Stimulated activated CD8-positive, alpha-beta memory T cell treated with anti-CD3 and anti-CD28 coated beads, Interleukin-7, amount 100 ng/mL, for 4 hours (primary cell): ENCODE results near the gene SSMEM1.
"Not testable (repeated sequence)": the region's sequence is repeated elsewhere in the genome, so short reads cannot be mapped to it uniquely, and the experiment has no call there.

Experiments
- DNase-seq, 2 donors: peaks; one replicate each; pipeline ENCODE4 v3.0.0-alpha.2; 2020; ENCODE audit warnings: low read depth in 2 of 2

The SSMEM1 gene

DNA sequence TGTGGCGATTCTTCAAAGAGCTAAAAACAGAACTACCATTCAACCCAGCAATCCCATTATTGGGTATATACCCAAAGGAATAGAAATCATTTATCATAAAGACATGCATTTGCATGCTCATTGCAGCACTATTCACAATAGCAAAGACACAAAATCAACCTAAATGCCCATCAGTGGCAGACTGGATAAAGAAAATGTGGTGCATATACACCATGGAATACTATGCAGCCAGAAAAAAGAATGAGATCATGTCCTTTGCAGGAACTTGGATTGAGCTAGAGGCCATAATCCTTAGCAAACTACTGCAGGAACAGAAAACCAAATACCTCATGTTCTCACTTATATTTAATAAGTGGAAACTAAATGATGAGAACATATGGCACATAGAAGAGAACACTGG is 38.8 kb downstream of the SSMEM1 start:
- DNase-seq: not testable (repeated sequence)

DNA sequence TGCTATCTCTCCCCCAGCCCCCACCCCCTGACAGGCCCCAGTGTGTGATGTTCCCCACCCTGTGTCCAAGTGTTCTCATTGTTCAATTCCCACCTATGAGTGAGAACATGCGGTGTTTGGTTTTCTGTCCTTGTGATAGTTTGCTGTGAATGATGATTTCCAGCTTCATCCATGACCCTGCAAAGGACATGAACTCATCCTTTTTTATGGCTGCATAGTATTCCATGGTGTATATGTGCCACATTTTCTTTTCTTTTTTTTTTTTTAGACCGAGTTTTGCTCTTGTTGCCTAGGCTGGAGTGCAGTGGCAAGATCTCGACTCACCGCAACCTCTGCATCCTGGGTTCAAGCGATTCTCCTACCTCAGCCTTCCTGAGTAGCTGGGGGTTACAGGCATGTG is 41.2 kb downstream of the SSMEM1 start:
- not testable (repeated sequence) for DNase-seq

DNA sequence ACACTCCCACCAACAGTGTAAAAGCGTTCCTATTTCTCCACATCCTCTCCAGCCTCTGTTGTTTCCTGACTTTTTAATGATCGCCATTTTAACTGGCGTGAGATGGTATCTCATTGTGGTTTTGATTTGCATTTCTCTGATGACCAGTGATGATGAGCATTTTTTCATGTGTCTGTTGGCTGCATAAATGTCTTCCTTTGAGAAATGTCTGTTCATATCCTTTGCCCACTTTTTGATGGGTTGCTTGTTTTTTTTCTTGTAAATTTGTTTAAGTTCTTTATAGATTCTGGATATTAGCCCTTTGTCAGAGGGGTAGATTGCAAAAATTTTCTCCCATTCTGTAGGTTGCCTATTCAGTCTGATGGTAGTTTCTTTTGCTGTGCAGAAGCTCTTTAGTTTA is 42.0 kb downstream of the SSMEM1 start:
- DNase-seq: not testable (repeated sequence)

DNA sequence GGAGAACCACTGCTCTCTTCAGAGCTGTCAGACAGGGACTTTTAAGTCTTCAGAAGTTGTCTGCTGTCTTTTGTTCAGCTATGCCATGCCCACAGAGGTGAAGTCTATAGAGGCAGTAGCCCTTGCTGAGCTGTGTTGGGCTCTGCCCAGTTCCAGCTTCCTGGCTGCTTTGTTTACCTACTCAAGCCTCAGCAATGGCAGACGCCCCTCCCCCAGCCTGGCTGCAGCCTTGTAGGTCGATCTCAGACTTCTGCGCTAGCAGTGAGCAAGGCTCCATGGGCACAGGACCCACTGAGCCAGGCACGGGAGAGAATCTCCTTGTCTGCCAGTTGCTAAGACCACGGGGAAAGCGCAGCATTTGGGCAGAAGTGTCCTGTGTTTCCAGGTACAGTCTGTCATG is 46.9 kb downstream of the SSMEM1 start:
- DNase-seq: no peak

DNA sequence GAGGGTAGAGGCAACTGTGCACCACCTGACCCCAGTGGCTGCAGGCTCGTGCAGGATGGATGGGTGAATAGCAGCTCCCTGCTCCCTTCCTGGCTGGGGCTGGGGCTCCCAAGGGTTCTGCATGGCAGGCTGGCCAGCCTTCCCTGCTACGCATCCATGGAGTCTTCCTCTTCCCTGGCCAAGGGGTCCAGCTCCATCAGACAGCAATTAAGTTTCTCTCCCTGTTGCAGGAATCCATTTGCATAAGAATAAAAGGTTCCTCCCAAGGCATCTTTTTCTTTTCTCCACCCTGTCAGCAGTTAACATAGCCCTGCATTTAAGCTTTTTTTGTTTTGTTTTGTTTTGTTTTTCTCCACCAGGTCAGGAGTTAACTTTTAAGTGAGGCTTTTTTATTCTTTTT is 49.0 kb downstream of the SSMEM1 start:
- DNase-seq: no peak

DNA sequence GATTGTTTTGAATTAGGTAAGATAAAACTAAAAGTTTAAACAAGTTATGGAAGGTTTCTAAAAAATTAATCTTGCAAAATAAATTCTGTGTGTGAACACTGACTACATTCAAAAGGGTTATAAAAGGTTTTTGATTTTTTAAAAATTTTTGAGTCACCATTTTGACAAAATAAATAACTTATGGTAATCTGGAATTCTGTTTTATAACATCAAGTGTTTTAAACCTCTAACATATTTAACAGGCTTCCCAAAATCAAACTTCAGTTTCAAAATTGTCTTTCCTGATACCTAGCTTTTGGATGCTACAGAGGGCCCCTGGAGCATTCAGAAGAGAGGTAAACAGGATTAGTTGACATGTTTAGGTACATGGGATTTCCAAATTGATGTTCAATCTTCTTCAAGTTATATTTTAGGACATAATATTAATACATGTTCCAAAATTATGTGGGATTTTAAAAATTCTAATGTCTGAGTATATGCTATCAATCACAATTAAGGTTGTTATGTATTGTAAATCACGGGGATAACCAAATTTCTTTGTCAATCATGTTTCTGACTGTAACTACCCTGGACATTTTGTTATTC is 50.9 kb downstream of the SSMEM1 start:
- no peak for DNase-seq

DNA sequence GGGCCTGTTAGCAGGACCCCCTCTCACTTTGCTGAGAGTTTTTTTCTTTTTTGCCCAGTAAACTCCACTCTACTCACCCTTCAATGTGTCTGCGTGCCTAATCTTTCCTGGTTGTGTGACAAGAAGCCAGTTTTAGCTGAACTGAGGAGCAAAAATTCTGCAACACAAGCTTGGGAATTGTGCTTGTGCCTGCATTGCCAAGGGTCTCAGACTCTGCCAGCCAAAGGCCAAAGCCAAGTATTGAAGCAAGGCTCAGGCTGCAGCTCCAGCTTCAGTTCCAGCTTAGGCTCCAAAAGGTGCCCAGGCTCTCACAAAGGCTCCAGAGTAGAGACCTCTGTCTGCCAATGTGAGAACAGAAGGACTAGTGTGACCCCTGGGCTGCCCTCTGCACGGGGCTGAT is 54.8 kb downstream of the SSMEM1 start:
- no peak for DNase-seq

DNA sequence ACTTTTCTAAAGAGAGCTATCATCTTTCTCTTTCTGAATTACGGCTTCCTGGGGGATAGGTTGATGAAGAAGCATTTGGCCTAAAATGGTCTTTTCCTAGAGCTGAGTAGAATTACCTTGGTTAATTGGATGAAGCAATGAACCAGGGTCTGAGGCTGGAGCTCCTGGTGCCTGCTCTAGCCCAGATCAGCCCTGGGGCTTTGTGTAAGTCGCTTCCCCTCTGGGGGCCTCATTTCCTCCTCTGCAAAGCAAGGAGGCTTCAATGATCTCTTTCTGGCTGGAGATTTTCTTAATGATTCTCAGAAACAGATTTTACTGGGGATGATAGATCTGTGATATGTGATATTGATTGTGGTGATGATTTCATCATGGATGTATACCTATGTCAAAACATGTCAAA is 55.5 kb downstream of the SSMEM1 start:
- no peak for DNase-seq
